SK-N-SH (cell line): ENCODE data around the gene CROT. TPM values are rescaled to one million over a fixed set of nuclear protein-coding genes. Genes with fewer than 3 reads are reported as not detected.

Experiments
- CTCF ChIA-PET: fragments of 300-600, 350-600 bp; formaldehyde crosslinking; extraction: SDS; loops from one replicate; lab custom pipeline; 2021; lab: Yijun Ruan, JAX
- POLR2A ChIA-PET: fragments of 350-600 bp; sonication (Branson Sonifier 250); formaldehyde crosslinking; extraction: SDS; loops from one replicate; lab custom pipeline; 2020; ENCODE audit warnings: antibody characterized with exemption, inconsistent platforms; lab: Yijun Ruan, JAX
- DNase-seq: peaks from one replicate; pipeline ENCODE4 v3.0.0; 2012
- H2AFZ ChIP-seq: fragments of 200-600 bp; sonication (generic); 2 replicates; pipeline ENCODE4 v1.8.1; 2016; ENCODE audit warnings: antibody characterized with exemption, mild to moderate bottlenecking, low read depth
- H3F3A ChIP-seq: fragments of 200-600 bp; sonication (generic); replicated peaks from 2 replicates; pipeline ENCODE3; 2016; ENCODE audit warnings: antibody characterized with exemption, mild to moderate bottlenecking; ENCODE audit not compliant: insufficient read depth
- H3K27ac ChIP-seq, 2 experiments: fragments of 200-500 bp in 1 of 2; fragments of 200-600 bp in 1 of 2; sonication (Bioruptor generic) in 1 of 2; sonication (generic), shearing (Covaris generic) in 1 of 2; 2 replicates each; pipeline versions ENCODE4 v1.5.1 to v1.6.1; 2014 to 2016; ENCODE audit warnings: low read depth in 2 of 2, inconsistent platforms in 1 of 2, low read length in 1 of 2, mild to moderate bottlenecking in 1 of 2, mixed read lengths in 1 of 2
- H3K27me3 ChIP-seq: fragments of 200-600 bp; sonication (generic), shearing (Covaris generic); 2 replicates; pipeline ENCODE4 v1.6.1; 2016; ENCODE audit warnings: mixed run types; ENCODE audit not compliant: insufficient read depth
- H3K36me3 ChIP-seq, 2 experiments: fragments of 200-500 bp in 1 of 2; fragments of 200-600 bp in 1 of 2; sonication (Bioruptor generic) in 1 of 2; sonication (generic) in 1 of 2; replicated peaks in 1 of 2; 2 replicates each; pipeline versions ENCODE3 to v1.5.1; 2014 to 2016; ENCODE audit warnings: low read length in 1 of 2, mild to moderate bottlenecking in 1 of 2; ENCODE audit not compliant: insufficient read depth in 2 of 2, control insufficient read depth in 1 of 2
- H3K4me1 ChIP-seq, 2 experiments: fragments of 200-500 bp in 1 of 2; fragments of 200-600 bp in 1 of 2; sonication (Bioruptor generic) in 1 of 2; sonication (generic), shearing (Covaris generic) in 1 of 2; 2 replicates each; pipeline versions ENCODE4 v1.5.1 to v1.6.1; 2014 to 2016; ENCODE audit warnings: low read depth in 1 of 2, low read length in 1 of 2, mixed run types in 1 of 2; ENCODE audit not compliant: insufficient read depth in 2 of 2, control insufficient read depth in 1 of 2
- H3K4me2 ChIP-seq: fragments of 200-600 bp; sonication (generic), shearing (Covaris generic); 2 replicates; pipeline ENCODE4 v1.6.1; 2017; ENCODE audit warnings: mixed run types
- H3K4me3 ChIP-seq, 2 experiments: fragments of 200-500 bp in 1 of 2; fragments of 200-600 bp in 1 of 2; sonication (Bioruptor generic) in 1 of 2; sonication (generic), shearing (Covaris generic) in 1 of 2; 2 replicates each; pipeline versions ENCODE4 v1.5.1 to v1.8.1; 2014 to 2016; ENCODE audit warnings: low read depth in 2 of 2, inconsistent platforms in 1 of 2, low read length in 1 of 2, mild to moderate bottlenecking in 1 of 2, mixed read lengths in 1 of 2, moderate library complexity in 1 of 2
- H3K79me2 ChIP-seq: fragments of 200-600 bp; sonication (generic); 2 replicates; pipeline ENCODE4 v1.8.1; 2017; ENCODE audit warnings: mild to moderate bottlenecking; ENCODE audit not compliant: insufficient read depth
- H3K9ac ChIP-seq: fragments of 200-600 bp; sonication (generic); 2 replicates; pipeline ENCODE4 v1.6.1; 2017; ENCODE audit warnings: mixed run types
- H3K9me2 ChIP-seq: fragments of 200-600 bp; sonication (generic); 2 replicates; pipeline ENCODE4 v1.6.1; 2017; ENCODE audit warnings: mixed run types
- H3K9me3 ChIP-seq: fragments of 200-600 bp; sonication (generic); 2 replicates; pipeline ENCODE4 v1.6.1; 2017; ENCODE audit warnings: mixed run types, mild to moderate bottlenecking, moderate library complexity
- H4K20me1 ChIP-seq: fragments of 200-600 bp; sonication (generic); 2 replicates; pipeline ENCODE4 v1.6.1; 2017; ENCODE audit warnings: mild to moderate bottlenecking, mixed run types; ENCODE audit not compliant: insufficient read depth
- FOXJ3 ChIP-seq: sonication (generic); formaldehyde crosslinking; IDR thresholded peaks from 2 replicates; pipeline ENCODE4 v1.5.1; 2020; ENCODE audit warnings: mild to moderate bottlenecking, missing genetic modification reagents
- GATA2 ChIP-seq: sonication (generic); formaldehyde crosslinking; IDR thresholded peaks from 2 replicates; pipeline ENCODE4 v1.5.0; 2020; ENCODE audit warnings: mild to moderate bottlenecking, missing genetic modification reagents
- JUND ChIP-seq: IDR thresholded peaks from 2 replicates; pipeline ENCODE4 v1.4.0; 2012
- NFIC ChIP-seq: IDR thresholded peaks from 2 replicates; pipeline ENCODE4 v1.4.0; 2012; ENCODE audit warnings: borderline replicate concordance
- NRF1 ChIP-seq: IDR thresholded peaks from 2 replicates; pipeline ENCODE4 v1.6.1; 2012; ENCODE audit warnings: low read depth, mild to moderate bottlenecking, low read length
- POLR2AphosphoS5 ChIP-seq: IDR thresholded peaks from 2 replicates; pipeline ENCODE4 v1.6.1; 2012; ENCODE audit warnings: low read depth, low read length
- SIN3A ChIP-seq: IDR thresholded peaks from 2 replicates; pipeline ENCODE4 v1.6.1; 2012; ENCODE audit warnings: low read depth, mild to moderate bottlenecking, low read length, moderate library complexity, borderline replicate concordance
- SMC3 ChIP-seq: IDR thresholded peaks from 2 replicates; pipeline ENCODE4 v1.6.1; 2012; ENCODE audit warnings: low read depth, low read length, improper control_type of control experiment
- TCF12 ChIP-seq: IDR thresholded peaks from 2 replicates; pipeline ENCODE4 v1.4.0; 2012
- USF1 ChIP-seq: IDR thresholded peaks from 2 replicates; pipeline ENCODE4 v1.4.0; 2012; ENCODE audit warnings: low read depth, borderline replicate concordance
- WGBS: methylation state at CpG from one replicate; pipeline ENCODE4 v1.1.6; 2017; ENCODE audit warnings: low lambda C conversion rate; 5-methylcytosine and 5-hydroxymethylcytosine counted together
- polyA plus RNA-seq, 3 experiments: library from polyadenylated mRNA; depleted of rRNA; stranded (reverse); fragments of >200 nt; gene quantifications; 2 replicates each; pipeline ENCODE4 v1.2.3, GENCODE V29; 2012
- TF ChIP-seq, protein P1 (sequence below): fragments of 200-600 bp; sonication (generic); IDR thresholded peaks from 2 replicates; pipeline ENCODE4 v1.6.1; 2017; ENCODE audit warnings: antibody characterized with exemption, mild to moderate bottlenecking, moderate library complexity
- TF ChIP-seq, protein P2 (sequence below): IDR thresholded peaks from 2 replicates; pipeline ENCODE4 v1.6.1; 2012; ENCODE audit warnings: mild to moderate bottlenecking, low read depth, low read length, moderate library complexity
- TF ChIP-seq, protein P3 (sequence below): fragments of 150-350 bp; IDR thresholded peaks from 2 replicates; pipeline ENCODE4 v1.6.1; 2017; ENCODE audit warnings: antibody characterized with exemption, low read length, low read depth, borderline replicate concordance
- TF ChIP-seq, protein P4 (sequence below): IDR thresholded peaks from 2 replicates; pipeline ENCODE4 v1.4.0; 2012; ENCODE audit warnings: low read depth

Gene CROT
- polyA plus RNA-seq, 1 of the 3 experiments (the other 2 are of a cell fraction) = 7.9 TPM

GRCh38 chr7:87375662-87376435 lies 30.4 kb downstream of the CROT start:
- no peaks in the 10 kb centered on the region for H4K20me1 ChIP-seq
- H3K4me2 ChIP-seq = no peak overlapping the region
- H3K9me2 ChIP-seq = no peaks in the 10 kb centered on the region
- H3K27me3 ChIP-seq = no peaks in the 10 kb centered on the region
- H2AFZ ChIP-seq = no peak overlapping the region
- H3K4me1 ChIP-seq = no peaks in the 10 kb centered on the region
- H3K4me3 ChIP-seq = no peak overlapping the region
- WGBS = 78% methylated on average over 5 of the region's 5 CpGs
- no peaks in the 10 kb centered on the region for H3K9me3 ChIP-seq
- no peaks in the 10 kb centered on the region for H3K79me2 ChIP-seq
- TF ChIP-seq, protein P1, sequence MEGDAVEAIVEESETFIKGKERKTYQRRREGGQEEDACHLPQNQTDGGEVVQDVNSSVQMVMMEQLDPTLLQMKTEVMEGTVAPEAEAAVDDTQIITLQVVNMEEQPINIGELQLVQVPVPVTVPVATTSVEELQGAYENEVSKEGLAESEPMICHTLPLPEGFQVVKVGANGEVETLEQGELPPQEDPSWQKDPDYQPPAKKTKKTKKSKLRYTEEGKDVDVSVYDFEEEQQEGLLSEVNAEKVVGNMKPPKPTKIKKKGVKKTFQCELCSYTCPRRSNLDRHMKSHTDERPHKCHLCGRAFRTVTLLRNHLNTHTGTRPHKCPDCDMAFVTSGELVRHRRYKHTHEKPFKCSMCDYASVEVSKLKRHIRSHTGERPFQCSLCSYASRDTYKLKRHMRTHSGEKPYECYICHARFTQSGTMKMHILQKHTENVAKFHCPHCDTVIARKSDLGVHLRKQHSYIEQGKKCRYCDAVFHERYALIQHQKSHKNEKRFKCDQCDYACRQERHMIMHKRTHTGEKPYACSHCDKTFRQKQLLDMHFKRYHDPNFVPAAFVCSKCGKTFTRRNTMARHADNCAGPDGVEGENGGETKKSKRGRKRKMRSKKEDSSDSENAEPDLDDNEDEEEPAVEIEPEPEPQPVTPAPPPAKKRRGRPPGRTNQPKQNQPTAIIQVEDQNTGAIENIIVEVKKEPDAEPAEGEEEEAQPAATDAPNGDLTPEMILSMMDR = no peak
- TF ChIP-seq SIN3A (no peak), NFIC (no peak), JUND (no peak), NRF1 (no peak), SMC3 (no peak), POLR2AphosphoS5 (no peak), GATA2 (CRISPR knock-in tag) (no peak), FOXJ3 (CRISPR knock-in tag) (no peak), USF1 (no peak), TCF12 (no peak)
- TF ChIP-seq, protein P2, sequence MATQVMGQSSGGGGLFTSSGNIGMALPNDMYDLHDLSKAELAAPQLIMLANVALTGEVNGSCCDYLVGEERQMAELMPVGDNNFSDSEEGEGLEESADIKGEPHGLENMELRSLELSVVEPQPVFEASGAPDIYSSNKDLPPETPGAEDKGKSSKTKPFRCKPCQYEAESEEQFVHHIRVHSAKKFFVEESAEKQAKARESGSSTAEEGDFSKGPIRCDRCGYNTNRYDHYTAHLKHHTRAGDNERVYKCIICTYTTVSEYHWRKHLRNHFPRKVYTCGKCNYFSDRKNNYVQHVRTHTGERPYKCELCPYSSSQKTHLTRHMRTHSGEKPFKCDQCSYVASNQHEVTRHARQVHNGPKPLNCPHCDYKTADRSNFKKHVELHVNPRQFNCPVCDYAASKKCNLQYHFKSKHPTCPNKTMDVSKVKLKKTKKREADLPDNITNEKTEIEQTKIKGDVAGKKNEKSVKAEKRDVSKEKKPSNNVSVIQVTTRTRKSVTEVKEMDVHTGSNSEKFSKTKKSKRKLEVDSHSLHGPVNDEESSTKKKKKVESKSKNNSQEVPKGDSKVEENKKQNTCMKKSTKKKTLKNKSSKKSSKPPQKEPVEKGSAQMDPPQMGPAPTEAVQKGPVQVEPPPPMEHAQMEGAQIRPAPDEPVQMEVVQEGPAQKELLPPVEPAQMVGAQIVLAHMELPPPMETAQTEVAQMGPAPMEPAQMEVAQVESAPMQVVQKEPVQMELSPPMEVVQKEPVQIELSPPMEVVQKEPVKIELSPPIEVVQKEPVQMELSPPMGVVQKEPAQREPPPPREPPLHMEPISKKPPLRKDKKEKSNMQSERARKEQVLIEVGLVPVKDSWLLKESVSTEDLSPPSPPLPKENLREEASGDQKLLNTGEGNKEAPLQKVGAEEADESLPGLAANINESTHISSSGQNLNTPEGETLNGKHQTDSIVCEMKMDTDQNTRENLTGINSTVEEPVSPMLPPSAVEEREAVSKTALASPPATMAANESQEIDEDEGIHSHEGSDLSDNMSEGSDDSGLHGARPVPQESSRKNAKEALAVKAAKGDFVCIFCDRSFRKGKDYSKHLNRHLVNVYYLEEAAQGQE = no peak
- TF ChIP-seq, protein P3, sequence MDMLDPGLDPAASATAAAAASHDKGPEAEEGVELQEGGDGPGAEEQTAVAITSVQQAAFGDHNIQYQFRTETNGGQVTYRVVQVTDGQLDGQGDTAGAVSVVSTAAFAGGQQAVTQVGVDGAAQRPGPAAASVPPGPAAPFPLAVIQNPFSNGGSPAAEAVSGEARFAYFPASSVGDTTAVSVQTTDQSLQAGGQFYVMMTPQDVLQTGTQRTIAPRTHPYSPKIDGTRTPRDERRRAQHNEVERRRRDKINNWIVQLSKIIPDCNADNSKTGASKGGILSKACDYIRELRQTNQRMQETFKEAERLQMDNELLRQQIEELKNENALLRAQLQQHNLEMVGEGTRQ = no peak
- TF ChIP-seq, protein P4, sequence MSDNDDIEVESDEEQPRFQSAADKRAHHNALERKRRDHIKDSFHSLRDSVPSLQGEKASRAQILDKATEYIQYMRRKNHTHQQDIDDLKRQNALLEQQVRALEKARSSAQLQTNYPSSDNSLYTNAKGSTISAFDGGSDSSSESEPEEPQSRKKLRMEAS = no peak
- TF ChIP-seq, all 33 proteins: peak for 0
- Histone ChIP-seq H3K36me3 (peaks cover 15 to 21% of the 10 kb centered on the region in 2 experiments), H3K27ac (no peak overlapping the region), H3K9ac (no peak overlapping the region), H3F3A (no peaks in the 10 kb centered on the region)
- ChIA-PET POLR2A (no interaction called here), CTCF (interaction anchor here (0.7 kb wide), 1 partner anchor 9 kb away, joined by 3 read pairs; no protein-coding TSS in a partner anchor)
- DNase-seq = no peak
